Ascending aorta (tissue), 2 donors: Measurements from ENCODE around the gene ARPC2. TPM values are rescaled to one million over a fixed set of nuclear protein-coding genes. Genes with fewer than 3 reads are reported as not detected.

Source experiments
- DNase-seq, 2 donors: peaks; one replicate each; pipeline ENCODE4 v3.0.0-alpha.2; 2019; ENCODE audit warnings: low spot score in 2 of 2
- H3K27ac ChIP-seq, 2 donors: fragments of 200-600 bp; sonication (generic); one replicate each; pipeline ENCODE4 v1.5.1; 2016 to 2017; ENCODE audit warnings: mild to moderate bottlenecking in 1 of 2
- H3K27me3 ChIP-seq: fragments of 200-600 bp; sonication (generic); one replicate; pipeline ENCODE4 v1.5.1; 2017
- H3K36me3 ChIP-seq, 2 donors: fragments of 200-600 bp; sonication (generic); one replicate each; pipeline ENCODE4 v1.5.1; 2016
- H3K4me1 ChIP-seq, 2 donors: fragments of 200-600 bp; sonication (generic); one replicate each; pipeline ENCODE4 v1.5.1; 2016 to 2017; ENCODE audit warnings: mild to moderate bottlenecking in 1 of 2
- H3K4me3 ChIP-seq, 2 donors: fragments of 200-600 bp; sonication (generic); one replicate each; pipeline ENCODE4 v1.5.1; 2016 to 2017; ENCODE audit warnings: mild to moderate bottlenecking in 1 of 2
- H3K9me3 ChIP-seq, 2 donors: fragments of 200-600 bp; sonication (generic); one replicate each; pipeline ENCODE4 v1.5.1; 2016
- CTCF ChIP-seq, 3 experiments: fragments of 200-600 bp in 2 of 3; fragments of 450-650 bp in 1 of 3; sonication (generic) in 2 of 3; IDR thresholded peaks; one replicate each; pipeline ENCODE4 v1.5.1; 2016 to 2019; ENCODE audit warnings: antibody characterized with exemption in 3 of 3, mild to moderate bottlenecking in 1 of 3, moderate library complexity in 1 of 3
- intact Hi-C: fragments of 100-400 bp; cut with DNase I; formaldehyde crosslinking; loops from one replicate; pipeline ENCODE4 v1.15.1; 2023
- total RNA-seq: library from RNA; depleted of rRNA; stranded (reverse); fragments of >200 nt; gene quantifications from one replicate; pipeline ENCODE4 v1.1.0, GENCODE V29; 2016

ARPC2 gene
- total RNA-seq, 1 donor from 2014 or later = 237 TPM

- intact Hi-C loops = loop anchor here (1.0 kb wide), 1 partner anchor 10 kb away; no protein-coding TSS in a partner anchor
- H3K27me3 ChIP-seq = no peaks in the 10 kb centered on the region
- no peaks in the 10 kb centered on the region for H3K9me3 ChIP-seq
- peaks cover 45 to 57% of the 10 kb centered on the region in 2 donors for H3K36me3 ChIP-seq
- peaks cover 38 to 63% of the 10 kb centered on the region in 2 donors for H3K4me1 ChIP-seq
- TF ChIP-seq CTCF (IDR thresholded peaks at IDR 0.05) = no peak
- peak overlapping the region in 1 of 2 donors; percentile 68 for H3K4me3 ChIP-seq
- DNase-seq = peak in 1 of 2 donors; percentile 86
- H3K27ac ChIP-seq = peak overlapping the region; percentile 98 to 99
Measured at GRCh38 chr2:218282173-218282991, 65.4 kb downstream of the ARPC2 start.

GRCh38 chr2:218284106-218284811 lies 67.3 kb downstream of the ARPC2 start:
- Histone ChIP-seq H3K4me1 (peaks cover 47 to 75% of the 10 kb centered on the region in 2 donors), H3K27ac (peak overlapping the region; percentile 98 to 99), H3K27me3 (no peaks in the 10 kb centered on the region), H3K36me3 (peaks cover 26 to 38% of the 10 kb centered on the region in 2 donors), H3K9me3 (no peaks in the 10 kb centered on the region), H3K4me3 (peak overlapping the region; percentile 24 to 68)
- TF ChIP-seq CTCF (IDR thresholded peaks at IDR 0.05) = no peak
- DNase-seq = peak in 1 of 2 donors; percentile 82
- intact Hi-C loops = no loop called here

GRCh38 chr2:218285604-218286003 lies 68.6 kb downstream of the ARPC2 start:
- peak overlapping the region; percentile 98 to 99 for H3K27ac ChIP-seq
- intact Hi-C loops = loop anchor here (2.0 to 5.0 kb wide), 2 partner anchors 113 to 282 kb away; partner anchors contain the start of genes CNOT9, CTDSP1 and USP37
- TF ChIP-seq CTCF (IDR thresholded peaks at IDR 0.05) = no peak
- no peaks in the 10 kb centered on the region for H3K27me3 ChIP-seq
- no peaks in the 10 kb centered on the region for H3K9me3 ChIP-seq
- peaks cover 47 to 78% of the 10 kb centered on the region in 2 donors for H3K4me1 ChIP-seq
- DNase-seq = peak; percentile 38 to 94
- H3K36me3 ChIP-seq = peaks cover 13 to 24% of the 10 kb centered on the region in 2 donors
- H3K4me3 ChIP-seq = peak overlapping the region; percentile 48 to 68

DNA sequence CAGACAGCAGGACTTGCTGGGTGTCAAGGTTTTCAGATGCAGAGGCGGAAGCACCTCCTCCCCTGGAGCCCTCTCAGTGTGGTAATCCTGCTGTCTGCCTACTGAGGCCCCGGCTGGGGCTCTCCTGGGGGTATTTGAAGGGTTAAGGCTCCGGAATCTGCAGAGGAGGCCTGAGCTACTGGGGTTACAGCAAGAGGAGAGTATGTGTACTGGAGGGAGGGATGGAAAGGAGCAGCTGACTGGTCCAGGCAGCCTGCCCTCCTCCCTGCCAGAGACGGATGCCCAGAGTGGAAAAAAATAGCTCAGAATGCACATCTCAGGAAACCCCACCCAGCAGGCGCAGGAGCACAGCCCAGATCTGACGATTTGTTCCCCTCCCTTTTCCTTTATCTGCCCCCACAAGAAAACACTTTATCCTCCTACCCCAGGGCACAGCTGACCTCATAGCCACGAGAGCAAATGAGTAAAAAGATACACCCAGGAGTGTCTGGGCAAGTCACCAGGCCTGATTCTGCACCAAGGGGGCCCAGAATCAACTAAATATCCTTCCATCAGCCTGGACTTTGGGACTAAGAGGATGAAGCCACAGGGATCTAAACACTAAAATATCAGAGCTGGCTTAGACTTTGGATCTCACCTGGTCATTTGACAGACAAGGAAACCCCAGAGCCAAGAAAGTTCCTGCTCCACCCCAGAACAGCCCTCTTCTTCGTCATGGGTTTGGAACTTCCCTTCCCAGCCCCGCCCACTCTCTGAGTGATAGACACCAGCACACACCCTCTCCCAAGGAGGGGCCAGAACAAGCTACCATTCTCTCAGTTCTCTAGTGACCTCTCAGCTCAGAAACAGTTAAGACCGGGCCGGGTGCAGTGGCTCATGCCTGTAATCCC lies 69.8 kb downstream of the ARPC2 start:
- Histone ChIP-seq H3K27ac (peak overlapping the region; percentile 98 to 99), H3K4me1 (peaks cover 44 to 70% of the 10 kb centered on the region in 2 donors), H3K36me3 (peaks cover under 1 to 12% of the 10 kb centered on the region in 2 donors), H3K4me3 (peak overlapping the region; percentile 48 to 68), H3K9me3 (no peaks in the 10 kb centered on the region), H3K27me3 (no peaks in the 10 kb centered on the region)
- peak; percentile 91 to 97 for DNase-seq
- intact Hi-C loops = loop anchor here (1.0 to 5.0 kb wide), 3 partner anchors 15 to 280 kb away; partner anchors contain the start of genes CNOT9, CTDSP1 and USP37
- TF ChIP-seq CTCF (IDR thresholded peaks at IDR 0.05) = no peak
